Upper lobe of left lung (tissue), 4 donors: ENCODE measurements around the gene GALK2.

Source experiments
- POLR2A ChIP-seq, 4 donors: fragments of 450-650 bp; IDR thresholded peaks; one replicate each; pipeline ENCODE4 v1.5.1; 2016 to 2017; ENCODE audit warnings: antibody characterized with exemption in 4 of 4, mild to moderate bottlenecking in 2 of 4
- TF ChIP-seq, protein P1 (sequence below), 6 experiments: fragments of 450-650 bp in 4 of 6; fragments of 200-600 bp in 2 of 6; sonication (generic) in 2 of 6; IDR thresholded peaks; one replicate each; pipeline ENCODE4 v1.5.1; 2016 to 2019; ENCODE audit warnings: antibody characterized with exemption in 6 of 6

GRCh38 chr15:49248291-49248690 lies 78.2 kb downstream of the GALK2 start:
- TF ChIP-seq, protein P1, sequence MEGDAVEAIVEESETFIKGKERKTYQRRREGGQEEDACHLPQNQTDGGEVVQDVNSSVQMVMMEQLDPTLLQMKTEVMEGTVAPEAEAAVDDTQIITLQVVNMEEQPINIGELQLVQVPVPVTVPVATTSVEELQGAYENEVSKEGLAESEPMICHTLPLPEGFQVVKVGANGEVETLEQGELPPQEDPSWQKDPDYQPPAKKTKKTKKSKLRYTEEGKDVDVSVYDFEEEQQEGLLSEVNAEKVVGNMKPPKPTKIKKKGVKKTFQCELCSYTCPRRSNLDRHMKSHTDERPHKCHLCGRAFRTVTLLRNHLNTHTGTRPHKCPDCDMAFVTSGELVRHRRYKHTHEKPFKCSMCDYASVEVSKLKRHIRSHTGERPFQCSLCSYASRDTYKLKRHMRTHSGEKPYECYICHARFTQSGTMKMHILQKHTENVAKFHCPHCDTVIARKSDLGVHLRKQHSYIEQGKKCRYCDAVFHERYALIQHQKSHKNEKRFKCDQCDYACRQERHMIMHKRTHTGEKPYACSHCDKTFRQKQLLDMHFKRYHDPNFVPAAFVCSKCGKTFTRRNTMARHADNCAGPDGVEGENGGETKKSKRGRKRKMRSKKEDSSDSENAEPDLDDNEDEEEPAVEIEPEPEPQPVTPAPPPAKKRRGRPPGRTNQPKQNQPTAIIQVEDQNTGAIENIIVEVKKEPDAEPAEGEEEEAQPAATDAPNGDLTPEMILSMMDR (IDR thresholded peaks at IDR 0.05): no peak
- no peak for TF ChIP-seq POLR2A (IDR thresholded peaks at IDR 0.05)
